22Rv1 (cell line): Measurements from ENCODE around the gene ATP8B2.

Experiments
- CTCF ChIP-seq: fragments of 450-650 bp; IDR thresholded peaks from 2 replicates; pipeline ENCODE4 v1.5.1; 2017; ENCODE audit warnings: mild to moderate bottlenecking
- ZFX ChIP-seq: fragments of 450-650 bp; IDR thresholded peaks from 2 replicates; pipeline ENCODE4 v1.6.1; 2017; ENCODE audit warnings: antibody characterized with exemption, borderline replicate concordance

DNA sequence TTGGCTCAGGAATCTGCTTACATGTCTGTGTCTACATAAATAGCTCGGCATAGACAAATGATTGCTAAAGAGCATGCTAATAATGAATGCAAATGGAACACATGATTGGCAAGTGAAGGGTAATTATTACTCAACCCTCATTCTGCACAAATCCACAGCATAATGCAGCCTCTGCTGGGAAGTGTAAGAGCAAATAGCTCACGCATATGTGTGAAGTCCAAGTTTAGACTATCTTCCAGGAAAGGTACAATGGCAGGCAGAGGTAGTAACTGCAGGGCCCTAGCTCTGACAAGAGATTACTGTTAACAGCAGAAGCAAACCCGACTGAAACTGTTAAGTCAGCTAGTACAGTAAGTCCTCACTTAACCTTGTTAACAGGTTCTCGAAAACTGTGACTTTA, 72.8 kb downstream of the ATP8B2 start:
- TF ChIP-seq CTCF (no peak), ZFX (no peak)
